HepG2 (cell line): ENCODE measurements around the gene TMEM39A. TPM values are rescaled to one million over a fixed set of nuclear protein-coding genes. Genes with fewer than 3 reads are reported as not detected.

Experiments
- FOXA1 ChIP-seq, 2 experiments: fragments of 450-650 bp in 1 of 2; sonication (generic) in 1 of 2; formaldehyde crosslinking in 1 of 2; IDR thresholded peaks; 2 replicates each; pipeline versions ENCODE4 v1.4.0 to v1.6.1; 2016 to 2020; ENCODE audit warnings: missing genetic modification reagents in 1 of 2
- GLI4 ChIP-seq: sonication (generic); formaldehyde crosslinking; IDR thresholded peaks from 2 replicates; pipeline ENCODE4 v1.5.1; 2020; ENCODE audit warnings: missing genetic modification reagents, mild to moderate bottlenecking, moderate library complexity, borderline replicate concordance
- HNRNPH1 ChIP-seq: fragments of 200-400 bp; formaldehyde crosslinking; optimal IDR thresholded peaks from 2 replicates; pipeline ENCODE3; 2017; ENCODE audit warnings: mild to moderate bottlenecking, low read depth, low read length
- HOXA3 ChIP-seq: sonication (generic); formaldehyde crosslinking; IDR thresholded peaks from 2 replicates; pipeline ENCODE4 v1.5.0; 2020; ENCODE audit warnings: missing genetic modification reagents
- JUN ChIP-seq: sonication (generic); formaldehyde crosslinking; IDR thresholded peaks from 2 replicates; pipeline ENCODE4 v1.4.0; 2020; ENCODE audit warnings: mild to moderate bottlenecking, missing genetic modification reagents
- KDM5A ChIP-seq: fragments of 200-600 bp; sonication (generic); IDR thresholded peaks from 2 replicates; pipeline ENCODE4 v1.7.0; 2018; ENCODE audit warnings: antibody characterized with exemption, mild to moderate bottlenecking, low read length, borderline replicate concordance
- KLF11 ChIP-seq: IDR thresholded peaks from 2 replicates; pipeline ENCODE4 v1.6.1; 2016; ENCODE audit warnings: missing compliant biosample characterization
- KLF13 ChIP-seq: sonication (generic); formaldehyde crosslinking; IDR thresholded peaks from 2 replicates; pipeline ENCODE4 v1.4.0; 2020; ENCODE audit warnings: mild to moderate bottlenecking, missing genetic modification reagents
- PCBP2 ChIP-seq: fragments of 200-400 bp; formaldehyde crosslinking; optimal IDR thresholded peaks from 2 replicates; pipeline ENCODE3; 2018; ENCODE audit warnings: low read length, low read depth; ENCODE audit not compliant: poor library complexity, severe bottlenecking
- PRDM10 ChIP-seq: sonication (generic); formaldehyde crosslinking; IDR thresholded peaks from 2 replicates; pipeline ENCODE4 v1.4.0; 2020; ENCODE audit warnings: low read depth, missing genetic modification reagents
- RAD51 ChIP-seq: fragments of 450-650 bp; IDR thresholded peaks from 2 replicates; pipeline ENCODE4 v1.6.1; 2016; ENCODE audit warnings: borderline replicate concordance
- SMC3 ChIP-seq: IDR thresholded peaks from 2 replicates; pipeline ENCODE4 v1.6.1; 2011; ENCODE audit warnings: low read length, improper control_type of control experiment
- TFDP1 ChIP-seq: IDR thresholded peaks from 2 replicates; pipeline ENCODE4 v1.6.1; 2016; ENCODE audit warnings: missing compliant biosample characterization, missing genetic modification reagents, borderline replicate concordance
- THAP11 ChIP-seq: IDR thresholded peaks from 2 replicates; pipeline ENCODE4 v1.6.1; 2016; ENCODE audit warnings: missing biosample characterization, missing genetic modification reagents
- ZMYM2 ChIP-seq: sonication (generic); formaldehyde crosslinking; IDR thresholded peaks from 2 replicates; pipeline ENCODE4 v1.8.0; 2022; ENCODE audit warnings: mild to moderate bottlenecking, missing genetic modification reagents
- ZNF124 ChIP-seq: sonication (generic); formaldehyde crosslinking; IDR thresholded peaks from 2 replicates; pipeline ENCODE4 v1.4.0; 2020; ENCODE audit warnings: missing genetic modification reagents
- ZNF280B ChIP-seq: sonication (generic); formaldehyde crosslinking; IDR thresholded peaks from 2 replicates; pipeline ENCODE4 v1.5.0; 2020; ENCODE audit warnings: missing genetic modification reagents, mild to moderate bottlenecking, borderline replicate concordance
- ZNF597 ChIP-seq: sonication (generic); formaldehyde crosslinking; IDR thresholded peaks from 2 replicates; pipeline ENCODE4 v1.5.0; 2020; ENCODE audit warnings: missing genetic modification reagents
- ZNF703 ChIP-seq: sonication (generic); formaldehyde crosslinking; IDR thresholded peaks from 2 replicates; pipeline ENCODE4 v1.5.1; 2020; ENCODE audit warnings: missing genetic modification reagents, mild to moderate bottlenecking, moderate library complexity, borderline replicate concordance
- ZNF761 ChIP-seq: sonication (generic); formaldehyde crosslinking; conservative IDR thresholded peaks from 2 replicates; pipeline ENCODE4 v1.4.0; 2020; ENCODE audit warnings: mild to moderate bottlenecking, missing genetic modification reagents
- ZNF776 ChIP-seq: sonication (generic); formaldehyde crosslinking; IDR thresholded peaks from 2 replicates; pipeline ENCODE4 v1.4.0; 2020; ENCODE audit warnings: mild to moderate bottlenecking, missing genetic modification reagents
- polyA plus RNA-seq, 8 experiments: library from polyadenylated mRNA; depleted of rRNA in 3 of 8; stranded (reverse) in 7 of 8; unstranded in 1 of 8; fragments of >200 nt; fragmentation: Illumina TruSeq in 4 of 8; extraction: Trizol in 4 of 8; gene quantifications; 2 replicates each; pipeline versions ENCODE4 v1.2.1 to v1.2.3, GENCODE V29; 2011 to 2016; ENCODE audit warnings: low read depth in 4 of 8, missing spikeins in 1 of 8, mixed read lengths in 1 of 8; ENCODE audit not compliant: insufficient read depth in 1 of 8
- total RNA-seq, 5 experiments: library from RNA; depleted of rRNA; stranded (reverse); fragments of >200 nt; fragmentation: Illumina TruSeq; extraction: Trizol; gene quantifications; 2 replicates each; pipeline ENCODE4 v1.2.3, GENCODE V29; 2016; ENCODE audit warnings: low read depth in 1 of 5

TMEM39A gene
- total and polyA plus RNA-seq, 2 of the 13 experiments (the other 11 are each of a cell fraction or from before 2014, with no cell fraction given) = 55.8 to 64.9 TPM

GRCh38 chr3:119463171-119464169, at the start of gene TMEM39A (continued):
- TF ChIP-seq PRDM10 (CRISPR knock-in tag) (peak; percentile 57), PCBP2 (no peak), ZNF703 (no peak), JUN (peak; percentile 54; the same call in 1 of the 2 replicates), TFDP1 (CRISPR knock-in tag) (peak; percentile 76; the same call in 1 of the 2 replicates), ZMYM2 (no peak), RAD51 (no peak), ZNF597 (CRISPR knock-in tag) (no peak), GLI4 (no peak), ZNF761 (CRISPR knock-in tag) (0 out of 2 replicates have a peak, but pooled peaks have one; percentile 63), ZNF776 (peak; percentile 86; the same call in 1 of the 2 replicates), HOXA3 (peak; percentile 99), ZNF280B (peak; percentile 78; the same call in 1 of the 2 replicates), HNRNPH1 (no peak), KDM5A (peak; percentile 98), KLF11 (CRISPR knock-in tag) (peak; percentile 91), KLF13 (no peak), FOXA1 (IDR thresholded peaks at IDR 0.05) (no peak), FOXA1 (CRISPR knock-in tag; IDR thresholded peaks at IDR 0.05) (0 out of 2 replicates have a peak, but pooled peaks have one; percentile 7), THAP11 (CRISPR knock-in tag) (peak; percentile 94), SMC3 (no peak), ZNF124 (CRISPR knock-in tag) (peak; percentile 82)
